Measurements from ENCODE around the gene TMC1.

GRCh38 chr9:72794946-72795345, 273.5 kb downstream of the TMC1 start:
- TF ChIP-seq EGR1 (IDR thresholded peaks at IDR 0.05): no peak
- TF ChIP-seq TEAD4 (IDR thresholded peaks at IDR 0.05): no peak
- no peak for TF ChIP-seq YY1 (IDR thresholded peaks at IDR 0.05; ENCODE audit: low read depth)
- TF ChIP-seq, protein P1, sequence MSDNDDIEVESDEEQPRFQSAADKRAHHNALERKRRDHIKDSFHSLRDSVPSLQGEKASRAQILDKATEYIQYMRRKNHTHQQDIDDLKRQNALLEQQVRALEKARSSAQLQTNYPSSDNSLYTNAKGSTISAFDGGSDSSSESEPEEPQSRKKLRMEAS (IDR thresholded peaks at IDR 0.05): no peak
- TF ChIP-seq RAD21 (IDR thresholded peaks at IDR 0.05; ENCODE audit: low read depth): no peak
- TF ChIP-seq, protein P2, sequence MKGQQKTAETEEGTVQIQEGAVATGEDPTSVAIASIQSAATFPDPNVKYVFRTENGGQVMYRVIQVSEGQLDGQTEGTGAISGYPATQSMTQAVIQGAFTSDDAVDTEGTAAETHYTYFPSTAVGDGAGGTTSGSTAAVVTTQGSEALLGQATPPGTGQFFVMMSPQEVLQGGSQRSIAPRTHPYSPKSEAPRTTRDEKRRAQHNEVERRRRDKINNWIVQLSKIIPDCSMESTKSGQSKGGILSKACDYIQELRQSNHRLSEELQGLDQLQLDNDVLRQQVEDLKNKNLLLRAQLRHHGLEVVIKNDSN (IDR thresholded peaks at IDR 0.05): no peak
- no peak for TF ChIP-seq TAF1 (IDR thresholded peaks at IDR 0.05; ENCODE audit: low read depth)
- no peak for TF ChIP-seq EP300 (IDR thresholded peaks at IDR 0.05; ENCODE audit: borderline replicate concordance)
- no peak for TF ChIP-seq REST (IDR thresholded peaks at IDR 0.05; ENCODE audit: low read depth)
- TF ChIP-seq CEBPB (IDR thresholded peaks at IDR 0.05): no peak
- no peak for TF ChIP-seq CREB1 (IDR thresholded peaks at IDR 0.05; ENCODE audit: low read depth)
- no peak for TF ChIP-seq FOXM1 (IDR thresholded peaks at IDR 0.05; ENCODE audit: borderline replicate concordance, low read depth)
- no peak for TF ChIP-seq TCF12 (IDR thresholded peaks at IDR 0.05; ENCODE audit: low read depth)

Data from Ishikawa (cell line).